HepG2 (cell line): ENCODE measurements around the gene STIM1. TPM values are rescaled to one million over a fixed set of nuclear protein-coding genes. Genes with fewer than 3 reads are reported as not detected.
A peak's percentile ranks its signal among the peaks of the same experiment; 100 is the strongest.

ENCODE experiments used
- HDAC2 ChIP-seq: sonication (generic); formaldehyde crosslinking; IDR thresholded peaks from 2 replicates; pipeline ENCODE4 v1.4.0; 2020; ENCODE audit warnings: missing genetic modification reagents
- JDP2 ChIP-seq: sonication (generic); formaldehyde crosslinking; IDR thresholded peaks from 2 replicates; pipeline ENCODE4 v1.8.1; 2022; ENCODE audit warnings: missing genetic modification reagents, borderline replicate concordance
- SSRP1 ChIP-seq: IDR thresholded peaks from 2 replicates; pipeline ENCODE4 v1.6.1; 2016; ENCODE audit warnings: control low read depth
- ZFYVE20 ChIP-seq: sonication (generic); formaldehyde crosslinking; IDR thresholded peaks from 2 replicates; pipeline ENCODE4 v1.8.0; 2023; ENCODE audit warnings: low read depth, mild to moderate bottlenecking, moderate library complexity, missing genetic modification reagents, borderline replicate concordance
- ZNF430 ChIP-seq: sonication (generic); formaldehyde crosslinking; IDR thresholded peaks from 2 replicates; pipeline ENCODE4 v1.9.0; 2021; ENCODE audit warnings: mild to moderate bottlenecking, missing genetic modification reagents
- ZNF432 ChIP-seq: sonication (generic); formaldehyde crosslinking; IDR thresholded peaks from 2 replicates; pipeline ENCODE4 v1.5.0; 2020; ENCODE audit warnings: missing genetic modification reagents, mild to moderate bottlenecking, borderline replicate concordance
- ZNF546 ChIP-seq: sonication (generic); formaldehyde crosslinking; conservative IDR thresholded peaks from 2 replicates; pipeline ENCODE4 v1.8.1; 2023; ENCODE audit warnings: mild to moderate bottlenecking, missing genetic modification reagents
- ZNF761 ChIP-seq: sonication (generic); formaldehyde crosslinking; conservative IDR thresholded peaks from 2 replicates; pipeline ENCODE4 v1.4.0; 2020; ENCODE audit warnings: mild to moderate bottlenecking, missing genetic modification reagents
- polyA plus RNA-seq, 8 experiments: library from polyadenylated mRNA; depleted of rRNA in 3 of 8; stranded (reverse) in 7 of 8; unstranded in 1 of 8; fragments of >200 nt; fragmentation: Illumina TruSeq in 4 of 8; extraction: Trizol in 4 of 8; gene quantifications; 2 replicates each; pipeline versions ENCODE4 v1.2.1 to v1.2.3, GENCODE V29; 2011 to 2016; ENCODE audit warnings: low read depth in 4 of 8, missing spikeins in 1 of 8, mixed read lengths in 1 of 8; ENCODE audit not compliant: insufficient read depth in 1 of 8
- total RNA-seq, 5 experiments: library from RNA; depleted of rRNA; stranded (reverse); fragments of >200 nt; fragmentation: Illumina TruSeq; extraction: Trizol; gene quantifications; 2 replicates each; pipeline ENCODE4 v1.2.3, GENCODE V29; 2016; ENCODE audit warnings: low read depth in 1 of 5
- TF ChIP-seq, protein P1 (sequence below): sonication (generic); formaldehyde crosslinking; IDR thresholded peaks from 2 replicates; pipeline ENCODE4 v1.5.0; 2020; ENCODE audit warnings: mild to moderate bottlenecking, missing genetic modification reagents, borderline replicate concordance
- TF ChIP-seq, protein P2 (sequence below): sonication (generic); IDR thresholded peaks from 2 replicates; pipeline ENCODE4 v1.6.1; 2016; ENCODE audit warnings: low read depth, borderline replicate concordance
- TF ChIP-seq, protein P3 (sequence below): sonication (generic); formaldehyde crosslinking; IDR thresholded peaks from 2 replicates; pipeline ENCODE4 v1.4.0; 2020; ENCODE audit warnings: mild to moderate bottlenecking, missing genetic modification reagents
- TF ChIP-seq, protein P4 (sequence below): sonication (generic); formaldehyde crosslinking; IDR thresholded peaks from 2 replicates; pipeline ENCODE4 v1.9.0; 2021; ENCODE audit warnings: missing genetic modification reagents, mild to moderate bottlenecking, borderline replicate concordance

The STIM1 gene
- total and polyA plus RNA-seq, 2 of the 13 experiments (the other 11 are each of a cell fraction or from before 2014, with no cell fraction given), result 19.2 to 28.5 TPM

DNA sequence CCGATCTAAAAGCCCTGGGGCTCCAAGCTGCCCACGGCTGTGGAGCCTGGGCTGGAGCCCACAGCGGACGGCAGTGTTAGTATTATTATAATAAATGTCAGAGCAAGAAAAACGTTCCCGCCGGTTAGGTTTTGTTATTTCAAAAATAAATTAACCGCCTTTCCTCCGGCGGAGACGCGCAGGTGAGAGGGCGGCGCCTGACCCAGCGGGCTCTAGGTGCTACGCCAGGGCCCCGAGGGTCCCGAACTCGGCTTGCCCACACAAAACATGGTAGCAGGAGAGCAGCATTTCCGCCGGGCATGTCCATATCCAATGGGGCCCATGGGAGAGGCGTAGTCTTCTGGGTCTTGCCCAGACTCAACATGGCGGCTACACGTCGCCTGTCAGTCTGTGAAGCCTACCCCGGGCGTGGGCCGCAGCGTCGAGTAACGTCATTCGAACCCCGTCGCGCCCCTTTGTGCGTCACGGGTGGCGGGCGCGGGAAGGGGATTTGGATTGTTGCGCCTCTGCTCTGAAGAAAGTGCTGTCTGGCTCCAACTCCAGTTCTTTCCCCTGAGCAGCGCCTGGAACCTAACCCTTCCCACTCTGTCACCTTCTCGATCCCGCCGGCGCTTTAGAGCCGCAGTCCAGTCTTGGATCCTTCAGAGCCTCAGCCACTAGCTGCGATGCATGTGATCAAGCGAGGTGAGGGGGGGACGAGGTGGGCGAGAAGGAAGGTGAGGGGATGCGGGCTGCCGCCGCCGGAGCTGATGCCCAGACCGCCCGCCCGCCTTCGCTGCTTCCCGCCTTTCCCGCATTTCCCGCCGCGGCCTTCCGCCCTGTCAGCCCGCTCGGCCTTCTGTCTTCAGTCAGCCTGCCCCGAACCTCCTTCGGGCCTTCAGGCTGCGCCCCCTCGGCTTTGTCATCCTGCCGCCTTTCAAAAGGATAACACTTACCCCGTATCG is 239.2 kb downstream of the STIM1 start, which contains the start of gene RRM1 (continued):
- TF ChIP-seq, protein P1, sequence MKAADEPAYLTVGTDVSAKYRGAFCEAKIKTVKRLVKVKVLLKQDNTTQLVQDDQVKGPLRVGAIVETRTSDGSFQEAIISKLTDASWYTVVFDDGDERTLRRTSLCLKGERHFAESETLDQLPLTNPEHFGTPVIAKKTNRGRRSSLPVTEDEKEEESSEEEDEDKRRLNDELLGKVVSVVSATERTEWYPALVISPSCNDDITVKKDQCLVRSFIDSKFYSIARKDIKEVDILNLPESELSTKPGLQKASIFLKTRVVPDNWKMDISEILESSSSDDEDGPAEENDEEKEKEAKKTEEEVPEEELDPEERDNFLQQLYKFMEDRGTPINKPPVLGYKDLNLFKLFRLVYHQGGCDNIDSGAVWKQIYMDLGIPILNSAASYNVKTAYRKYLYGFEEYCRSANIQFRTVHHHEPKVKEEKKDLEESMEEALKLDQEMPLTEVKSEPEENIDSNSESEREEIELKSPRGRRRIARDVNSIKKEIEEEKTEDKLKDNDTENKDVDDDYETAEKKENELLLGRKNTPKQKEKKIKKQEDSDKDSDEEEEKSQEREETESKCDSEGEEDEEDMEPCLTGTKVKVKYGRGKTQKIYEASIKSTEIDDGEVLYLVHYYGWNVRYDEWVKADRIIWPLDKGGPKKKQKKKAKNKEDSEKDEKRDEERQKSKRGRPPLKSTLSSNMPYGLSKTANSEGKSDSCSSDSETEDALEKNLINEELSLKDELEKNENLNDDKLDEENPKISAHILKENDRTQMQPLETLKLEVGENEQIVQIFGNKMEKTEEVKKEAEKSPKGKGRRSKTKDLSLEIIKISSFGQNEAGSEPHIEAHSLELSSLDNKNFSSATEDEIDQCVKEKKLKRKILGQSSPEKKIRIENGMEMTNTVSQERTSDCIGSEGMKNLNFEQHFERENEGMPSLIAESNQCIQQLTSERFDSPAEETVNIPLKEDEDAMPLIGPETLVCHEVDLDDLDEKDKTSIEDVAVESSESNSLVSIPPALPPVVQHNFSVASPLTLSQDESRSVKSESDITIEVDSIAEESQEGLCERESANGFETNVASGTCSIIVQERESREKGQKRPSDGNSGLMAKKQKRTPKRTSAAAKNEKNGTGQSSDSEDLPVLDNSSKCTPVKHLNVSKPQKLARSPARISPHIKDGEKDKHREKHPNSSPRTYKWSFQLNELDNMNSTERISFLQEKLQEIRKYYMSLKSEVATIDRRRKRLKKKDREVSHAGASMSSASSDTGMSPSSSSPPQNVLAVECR (CRISPR knock-in tag), result peak; percentile 99
- TF ChIP-seq, protein P2, sequence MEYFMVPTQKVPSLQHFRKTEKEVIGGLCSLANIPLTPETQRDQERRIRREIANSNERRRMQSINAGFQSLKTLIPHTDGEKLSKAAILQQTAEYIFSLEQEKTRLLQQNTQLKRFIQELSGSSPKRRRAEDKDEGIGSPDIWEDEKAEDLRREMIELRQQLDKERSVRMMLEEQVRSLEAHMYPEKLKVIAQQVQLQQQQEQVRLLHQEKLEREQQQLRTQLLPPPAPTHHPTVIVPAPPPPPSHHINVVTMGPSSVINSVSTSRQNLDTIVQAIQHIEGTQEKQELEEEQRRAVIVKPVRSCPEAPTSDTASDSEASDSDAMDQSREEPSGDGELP, result peak; percentile 36; the same call in 1 of the 2 replicates
- TF ChIP-seq SSRP1 (CRISPR knock-in tag), result no peak
- TF ChIP-seq ZFYVE20, result peak; percentile 87; the same call in 1 of the 2 replicates
- peak; percentile 78 for TF ChIP-seq HDAC2 (CRISPR knock-in tag)
- TF ChIP-seq JDP2 (CRISPR knock-in tag), result no peak
- no peak; the same call in 1 of the 2 replicates for TF ChIP-seq ZNF761
- peak; percentile 69; the same call in 1 of the 2 replicates for TF ChIP-seq ZNF430 (CRISPR knock-in tag)
- TF ChIP-seq, protein P3, sequence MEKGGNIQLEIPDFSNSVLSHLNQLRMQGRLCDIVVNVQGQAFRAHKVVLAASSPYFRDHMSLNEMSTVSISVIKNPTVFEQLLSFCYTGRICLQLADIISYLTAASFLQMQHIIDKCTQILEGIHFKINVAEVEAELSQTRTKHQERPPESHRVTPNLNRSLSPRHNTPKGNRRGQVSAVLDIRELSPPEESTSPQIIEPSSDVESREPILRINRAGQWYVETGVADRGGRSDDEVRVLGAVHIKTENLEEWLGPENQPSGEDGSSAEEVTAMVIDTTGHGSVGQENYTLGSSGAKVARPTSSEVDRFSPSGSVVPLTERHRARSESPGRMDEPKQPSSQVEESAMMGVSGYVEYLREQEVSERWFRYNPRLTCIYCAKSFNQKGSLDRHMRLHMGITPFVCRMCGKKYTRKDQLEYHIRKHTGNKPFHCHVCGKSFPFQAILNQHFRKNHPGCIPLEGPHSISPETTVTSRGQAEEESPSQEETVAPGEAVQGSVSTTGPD (CRISPR knock-in tag), result no peak
- TF ChIP-seq, protein P4, sequence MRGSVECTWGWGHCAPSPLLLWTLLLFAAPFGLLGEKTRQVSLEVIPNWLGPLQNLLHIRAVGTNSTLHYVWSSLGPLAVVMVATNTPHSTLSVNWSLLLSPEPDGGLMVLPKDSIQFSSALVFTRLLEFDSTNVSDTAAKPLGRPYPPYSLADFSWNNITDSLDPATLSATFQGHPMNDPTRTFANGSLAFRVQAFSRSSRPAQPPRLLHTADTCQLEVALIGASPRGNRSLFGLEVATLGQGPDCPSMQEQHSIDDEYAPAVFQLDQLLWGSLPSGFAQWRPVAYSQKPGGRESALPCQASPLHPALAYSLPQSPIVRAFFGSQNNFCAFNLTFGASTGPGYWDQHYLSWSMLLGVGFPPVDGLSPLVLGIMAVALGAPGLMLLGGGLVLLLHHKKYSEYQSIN, result no peak
- TF ChIP-seq ZNF546 (CRISPR knock-in tag), result 0 out of 2 replicates have a peak, but pooled peaks have one; percentile 33
- no peak for TF ChIP-seq ZNF432 (CRISPR knock-in tag)
